NCI-H2227 treated with DMSO at 0.1 percent for 48 hours (cell line): ENCODE data around the gene ITSN2.

Experiments used
- DNase-seq: peaks from one replicate; lab custom pipeline; 2025; lab: John Stamatoyannopoulos, UW

Gene ITSN2

GRCh38 chr2:24269265-24269664 lies 91.1 kb downstream of the ITSN2 start:
- DNase-seq: no peak

GRCh38 chr2:24265212-24265611 lies 95.1 kb downstream of the ITSN2 start:
- no peak for DNase-seq

GRCh38 chr2:24262421-24262970 lies 97.8 kb downstream of the ITSN2 start:
- no peak for DNase-seq

GRCh38 chr2:24261441-24261840 lies 98.9 kb downstream of the ITSN2 start:
- DNase-seq: no peak

- DNase-seq: no peak
Observed at GRCh38 chr2:24259316-24259715, 101.0 kb downstream of the ITSN2 start.

GRCh38 chr2:24258718-24259117 lies 101.6 kb downstream of the ITSN2 start:
- DNase-seq: peak; percentile 14

GRCh38 chr2:24253303-24253919 lies 106.9 kb downstream of the ITSN2 start:
- no peak for DNase-seq

- no peak for DNase-seq
Observed at GRCh38 chr2:24247592-24247991, 112.7 kb downstream of the ITSN2 start.

- no peak for DNase-seq
Observed at GRCh38 chr2:24247164-24247563, 113.2 kb downstream of the ITSN2 start.

- DNase-seq: no peak
Observed at GRCh38 chr2:24245986-24246776, 114.2 kb downstream of the ITSN2 start.

GRCh38 chr2:24241528-24241927 lies 118.8 kb downstream of the ITSN2 start:
- DNase-seq: no peak

GRCh38 chr2:24239553-24239952 lies 120.8 kb downstream of the ITSN2 start:
- DNase-seq: no peak

GRCh38 chr2:24238158-24238557 lies 122.2 kb downstream of the ITSN2 start:
- DNase-seq: no peak

- DNase-seq: no peak
Observed at GRCh38 chr2:24237313-24237712, 123.0 kb downstream of the ITSN2 start.

GRCh38 chr2:24233321-24233720 lies 127.0 kb downstream of the ITSN2 start:
- DNase-seq: no peak

- no peak for DNase-seq
Observed at GRCh38 chr2:24231461-24231881, 128.9 kb downstream of the ITSN2 start.

GRCh38 chr2:24228470-24228869 lies 131.9 kb downstream of the ITSN2 start:
- DNase-seq: peak; percentile 14

- DNase-seq: no peak
Observed at GRCh38 chr2:24225499-24226242, 134.7 kb downstream of the ITSN2 start.

GRCh38 chr2:24222946-24223345 lies 137.4 kb downstream of the ITSN2 start:
- no peak for DNase-seq

GRCh38 chr2:24221343-24222050 lies 138.8 kb downstream of the ITSN2 start:
- no peak for DNase-seq

- no peak for DNase-seq
Observed at GRCh38 chr2:24220554-24221291, 139.6 kb downstream of the ITSN2 start.
